ENCODE measurements around the gene S100A1. TPM values are rescaled to one million over a fixed set of nuclear protein-coding genes. Genes with fewer than 3 reads are reported as not detected.

Gene S100A1
- total RNA-seq, 1 experiment from 2014 or later: 1.3 TPM

- Mint-ChIP-seq H3K27me3 (ENCODE audit: low read depth) (no peaks in the 10 kb centered on the region), H3K9me3 (no peaks in the 10 kb centered on the region), H3K36me3 (peaks cover 11% of the 10 kb centered on the region), H3K4me1 (peaks cover 28% of the 10 kb centered on the region), H3K4me3 (no peak overlapping the region), H3K27ac (no peak overlapping the region; the same call in 1 of the 2 replicates)
- no peak for TF ChIP-seq NR2C2 (CRISPR knock-in tag; IDR thresholded peaks at IDR 0.05)
- no peak for TF ChIP-seq NFATC4 (CRISPR knock-in tag; IDR thresholded peaks at IDR 0.05)
- TF ChIP-seq HMGA2 (CRISPR knock-in tag; IDR thresholded peaks at IDR 0.05): no peak
- no peak for TF ChIP-seq TEAD4 (CRISPR knock-in tag; IDR thresholded peaks at IDR 0.05)
- TF ChIP-seq ZMAT4 (CRISPR knock-in tag; IDR thresholded peaks at IDR 0.05): no peak
- no peak for TF ChIP-seq E2F4 (CRISPR knock-in tag; IDR thresholded peaks at IDR 0.05; ENCODE audit: borderline replicate concordance, low read depth)
- TF ChIP-seq ZNF138 (CRISPR knock-in tag; conservative IDR thresholded peaks at IDR 0.05): no peak
- no peak for TF ChIP-seq NFYB (CRISPR knock-in tag; conservative IDR thresholded peaks at IDR 0.05; ENCODE audit: low read depth)
- no peak for TF ChIP-seq SOX15 (CRISPR knock-in tag; IDR thresholded peaks at IDR 0.05)
- no peak for TF ChIP-seq PRDM15 (CRISPR knock-in tag; IDR thresholded peaks at IDR 0.05)
- TF ChIP-seq FOXP1 (CRISPR knock-in tag; IDR thresholded peaks at IDR 0.05; ENCODE audit: borderline replicate concordance): no peak
- no peak for TF ChIP-seq ETV6 (CRISPR knock-in tag; IDR thresholded peaks at IDR 0.05)
- no peak for TF ChIP-seq IRF2 (CRISPR knock-in tag; IDR thresholded peaks at IDR 0.05; ENCODE audit: borderline replicate concordance, low read depth)
- TF ChIP-seq ZSCAN18 (CRISPR knock-in tag; IDR thresholded peaks at IDR 0.05): no peak
- no peak for TF ChIP-seq PREB (CRISPR knock-in tag; IDR thresholded peaks at IDR 0.05; ENCODE audit: borderline replicate concordance)
- TF ChIP-seq STAT6 (CRISPR knock-in tag; conservative IDR thresholded peaks at IDR 0.05; ENCODE audit: low read depth): no peak
- DNase-seq (ENCODE audit: low spot score): no peak
- ChIA-PET POLR2A (interaction anchor here (0.6 to 1.7 kb wide), 3 partner anchors 10 to 119 kb away, joined by 3 to 15 read pairs (median 5); partner anchors contain the start of gene S100A13), CTCF (interaction anchor here (0.9 to 14.4 kb wide), 13 partner anchors 9 to 261 kb away, joined by 3 to 230 read pairs (median 6); partner anchors contain the start of genes CHTOP, S100A1 and S100A13)
- ATAC-seq: no peak
Measured at GRCh38 chr1:153616917-153617311, 11.3 kb upstream of the S100A1 start.
